H9 (cell line): ENCODE data around the gene KLK15. TPM values are rescaled to one million over a fixed set of nuclear protein-coding genes. Genes with fewer than 3 reads are reported as not detected.

Source experiments
- DNase-seq: peaks from one replicate; pipeline ENCODE4 v3.0.0-alpha.2; 2017
- H2AFZ ChIP-seq: one replicate; pipeline ENCODE4 v1.6.1; 2013; ENCODE audit warnings: mild to moderate bottlenecking, low read length, control low read depth, moderate library complexity
- H2AK5ac ChIP-seq: 2 replicates; pipeline ENCODE4 v1.6.1; 2013; ENCODE audit warnings: low read length, control low read depth, mixed read lengths; ENCODE audit not compliant: insufficient read length
- H2BK120ac ChIP-seq: one replicate; pipeline ENCODE4 v1.6.1; 2013; ENCODE audit warnings: low read depth, mild to moderate bottlenecking, low read length, control low read depth, inconsistent platforms; ENCODE audit not compliant: poor library complexity, severe bottlenecking
- H2BK12ac ChIP-seq: 2 replicates; pipeline ENCODE4 v1.6.1; 2013; ENCODE audit warnings: low read length, control low read depth, mixed read lengths, low read depth; ENCODE audit not compliant: insufficient read length
- H2BK15ac ChIP-seq: 2 replicates; pipeline ENCODE4 v1.6.1; 2013; ENCODE audit warnings: low read depth, low read length, control low read depth
- H2BK20ac ChIP-seq: one replicate; pipeline ENCODE4 v1.6.1; 2013; ENCODE audit warnings: low read depth, mild to moderate bottlenecking, low read length, control low read depth, inconsistent platforms; ENCODE audit not compliant: poor library complexity, severe bottlenecking
- H2BK5ac ChIP-seq: 2 replicates; pipeline ENCODE4 v1.6.1; 2013; ENCODE audit warnings: low read length, control low read depth, mixed read lengths; ENCODE audit not compliant: insufficient read length
- H3K14ac ChIP-seq: 2 replicates; pipeline ENCODE4 v1.6.1; 2013; ENCODE audit warnings: low read length, control low read depth; ENCODE audit not compliant: insufficient read depth
- H3K18ac ChIP-seq: 2 replicates; pipeline ENCODE4 v1.6.1; 2013; ENCODE audit warnings: low read depth, mild to moderate bottlenecking, mixed read lengths, low read length, control low read depth; ENCODE audit not compliant: insufficient read length
- H3K23ac ChIP-seq: 2 replicates; pipeline ENCODE4 v1.6.1; 2013; ENCODE audit warnings: low read length, control low read depth, mixed read lengths, low read depth; ENCODE audit not compliant: insufficient read length
- H3K23me2 ChIP-seq: 2 replicates; pipeline ENCODE4 v1.6.1; 2013; ENCODE audit warnings: low read depth, mild to moderate bottlenecking, mixed read lengths, low read length, control low read depth; ENCODE audit not compliant: insufficient read length, poor library complexity, severe bottlenecking
- H3K27ac ChIP-seq: 2 replicates; pipeline ENCODE4 v1.5.1; 2013; ENCODE audit warnings: low read length, control low read depth, mixed read lengths, low read depth; ENCODE audit not compliant: insufficient read length
- H3K27me3 ChIP-seq: 2 replicates; pipeline ENCODE4 v1.6.1; 2013; ENCODE audit warnings: low read length, control low read depth, inconsistent platforms; ENCODE audit not compliant: insufficient read depth
- H3K4ac ChIP-seq: 2 replicates; pipeline ENCODE4 v1.6.1; 2013; ENCODE audit warnings: low read depth, mild to moderate bottlenecking, control low read depth, inconsistent platforms, low read length, moderate library complexity
- H3K4me1 ChIP-seq: 2 replicates; pipeline ENCODE4 v1.6.1; 2013; ENCODE audit warnings: low read length, control low read depth, inconsistent platforms; ENCODE audit not compliant: insufficient read depth
- H3K4me2 ChIP-seq: 2 replicates; pipeline ENCODE4 v1.6.1; 2013; ENCODE audit warnings: low read length, control low read depth, mixed read lengths; ENCODE audit not compliant: insufficient read length, insufficient read depth
- H3K56ac ChIP-seq: 2 replicates; pipeline ENCODE4 v1.6.1; 2013; ENCODE audit warnings: low read depth, mild to moderate bottlenecking, mixed read lengths, low read length, control low read depth; ENCODE audit not compliant: insufficient read length
- H3K79me1 ChIP-seq: 2 replicates; pipeline ENCODE4 v1.6.1; 2013; ENCODE audit warnings: low read depth, mild to moderate bottlenecking, moderate library complexity, low read length, control low read depth, inconsistent platforms; ENCODE audit not compliant: insufficient read depth, poor library complexity, severe bottlenecking
- H3K79me2 ChIP-seq: 2 replicates; pipeline ENCODE4 v1.6.1; 2013; ENCODE audit warnings: low read length, control low read depth, inconsistent platforms; ENCODE audit not compliant: insufficient read depth
- H3K9ac ChIP-seq: 2 replicates; pipeline ENCODE4 v1.6.1; 2013; ENCODE audit warnings: low read length, control low read depth, mixed read lengths; ENCODE audit not compliant: insufficient read length; ENCODE audit errors: extremely low read depth
- H3K9me3 ChIP-seq: one replicate; pipeline ENCODE4 v1.6.1; 2013; ENCODE audit warnings: low read depth, low read length, inconsistent platforms; ENCODE audit not compliant: control insufficient read depth
- H3T11ph ChIP-seq: one replicate; pipeline ENCODE4 v1.6.1; 2013; ENCODE audit warnings: mild to moderate bottlenecking, low read length, control low read depth, inconsistent platforms
- H4K20me1 ChIP-seq: one replicate; pipeline ENCODE4 v1.6.1; 2013; ENCODE audit not compliant: control insufficient read depth, insufficient read length, insufficient read depth
- H4K5ac ChIP-seq: 2 replicates; pipeline ENCODE4 v1.6.1; 2013; ENCODE audit warnings: low read depth, mild to moderate bottlenecking, mixed read lengths, low read length, control low read depth; ENCODE audit not compliant: insufficient read length
- H4K8ac ChIP-seq: replicated peaks from 2 replicates; pipeline ENCODE4 v1.6.1; 2013; ENCODE audit warnings: low read length, control low read depth, mixed read lengths, low read depth; ENCODE audit not compliant: insufficient read length
- H4K91ac ChIP-seq: 2 replicates; pipeline ENCODE4 v1.6.1; 2013; ENCODE audit warnings: low read depth, mild to moderate bottlenecking, moderate library complexity, mixed read lengths, low read length, control low read depth; ENCODE audit not compliant: insufficient read length
- H3K27ac Mint-ChIP-seq, 3 experiments: 2 replicates in 2 of 3; 3 replicates in 1 of 3; pipeline ENCODE4 v1.8.0; 2020 to 2021; ENCODE audit warnings: mixed read lengths in 3 of 3, mild to moderate bottlenecking in 1 of 3, moderate library complexity in 1 of 3
- H3K27me3 Mint-ChIP-seq: 2 replicates; pipeline ENCODE4 v1.8.0; 2021; ENCODE audit warnings: low read depth, mild to moderate bottlenecking, moderate library complexity, mixed read lengths
- H3K36me3 Mint-ChIP-seq, 3 experiments: 2 replicates in 2 of 3; 3 replicates in 1 of 3; pipeline ENCODE4 v1.8.0; 2020 to 2021; ENCODE audit warnings: low read depth in 3 of 3, mixed read lengths in 3 of 3; ENCODE audit not compliant: insufficient read depth in 1 of 3
- H3K4me1 Mint-ChIP-seq, 2 experiments: 2 replicates each; pipeline ENCODE4 v1.8.0; 2020; ENCODE audit warnings: mixed read lengths in 2 of 2
- H3K4me3 Mint-ChIP-seq, 2 experiments: 2 replicates in 1 of 2; 3 replicates in 1 of 2; pipeline ENCODE4 v1.8.0; 2020 to 2021; ENCODE audit warnings: mild to moderate bottlenecking in 2 of 2, mixed read lengths in 2 of 2, moderate library complexity in 1 of 2
- H3K9me3 Mint-ChIP-seq, 2 experiments: 2 replicates in 1 of 2; 3 replicates in 1 of 2; pipeline ENCODE4 v1.8.0; 2020; ENCODE audit warnings: mild to moderate bottlenecking in 2 of 2, mixed read lengths in 2 of 2, moderate library complexity in 1 of 2
- WGBS: extraction: QIAGEN DNeasy Blood & Tissue Kit; methylation state at CpG from one replicate; pipeline ENCODE4 v1.1.7; 2013; ENCODE audit warnings: missing lambda C conversion rate, low lambda C conversion rate, mixed read lengths; ENCODE audit not compliant: insufficient read length; ENCODE audit errors: extremely low coverage; 5-methylcytosine and 5-hydroxymethylcytosine counted together
- total RNA-seq: library from RNA; stranded (reverse); gene quantifications from 2 replicates; pipeline ENCODE4 v1.2.1, GENCODE V29; 2021
- TF ChIP-seq, protein P1 (sequence below): fragments of 200-600 bp; sonication (generic); conservative IDR thresholded peaks from 3 replicates; pipeline ENCODE4 v1.8.0; 2021; ENCODE audit warnings: antibody characterized with exemption, mild to moderate bottlenecking

Gene KLK15
- total RNA-seq, 1 experiment from 2014 or later: not detected

DNA sequence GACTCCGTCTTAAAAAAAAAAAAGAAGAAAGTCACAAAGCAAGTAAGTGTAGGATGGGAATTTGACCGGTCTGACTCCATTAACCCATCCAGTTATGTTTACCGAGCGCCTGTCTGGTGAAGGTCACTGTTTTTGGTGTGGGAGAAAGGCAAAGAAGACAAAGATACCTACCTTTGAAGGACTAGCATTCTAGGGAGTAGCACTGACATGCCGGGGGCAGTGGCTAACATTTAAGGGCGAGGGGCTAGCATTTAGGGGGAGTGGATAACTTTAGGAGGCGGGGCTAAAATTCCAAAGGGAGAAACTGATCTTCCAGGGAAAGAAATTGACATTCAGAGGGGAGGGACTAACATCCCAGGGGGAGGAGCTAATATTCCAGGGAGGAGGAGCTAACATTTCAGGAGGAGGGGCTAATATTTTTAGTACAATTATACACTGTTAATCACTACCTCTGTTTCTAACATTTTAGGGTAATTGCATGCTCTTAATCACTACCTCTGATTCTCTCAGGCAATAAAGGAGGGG, 54.4 kb downstream of the KLK15 start:
- DNase-seq: no peak

More for the DNA sequence above, 54.4 kb downstream of the KLK15 start:
- Histone ChIP-seq H3K4me2 (no peak overlapping the region), H3K9me3 (no peaks in the 10 kb centered on the region), H3K4ac (no peak overlapping the region), H2BK20ac (no peak overlapping the region), H3K18ac (no peak overlapping the region), H3K79me2 (no peaks in the 10 kb centered on the region), H2BK12ac (no peak overlapping the region), H3K56ac (no peak overlapping the region), H4K5ac (no peak overlapping the region), H3K27me3 (peaks cover 17% of the 10 kb centered on the region; the same call in 1 of the 2 replicates), H2BK15ac (no peak overlapping the region), H2AFZ (no peak overlapping the region), H4K8ac (no peak overlapping the region), H4K91ac (no peak overlapping the region), H3K23me2 (no peaks in the 10 kb centered on the region), H3K79me1 (no peaks in the 10 kb centered on the region), H3K9ac (no peak overlapping the region), H2AK5ac (no peak overlapping the region), H3K27ac (no peak overlapping the region), H3K4me1 (peaks cover 2% of the 10 kb centered on the region; the same call in 1 of the 2 replicates), H3T11ph (no peak overlapping the region), H4K20me1 (no peaks in the 10 kb centered on the region), H2BK120ac (no peak overlapping the region), H3K14ac (no peak overlapping the region), H2BK5ac (no peak overlapping the region), H3K23ac (no peak overlapping the region)
- Mint-ChIP-seq H3K36me3 (no peaks in the 10 kb centered on the region), H3K4me1 (peaks cover 14 to 33% of the 10 kb centered on the region in 2 experiments), H3K27me3 (peaks cover 100% of the 10 kb centered on the region), H3K27ac (no peak overlapping the region), H3K4me3 (peak overlapping the region in 1 of 2 experiments; percentile 72; a peak in 3 of 5 replicates), H3K9me3 (peaks cover 2 to 7% of the 10 kb centered on the region in 2 experiments; a peak in 3 of 5 replicates)
- TF ChIP-seq, protein P1, sequence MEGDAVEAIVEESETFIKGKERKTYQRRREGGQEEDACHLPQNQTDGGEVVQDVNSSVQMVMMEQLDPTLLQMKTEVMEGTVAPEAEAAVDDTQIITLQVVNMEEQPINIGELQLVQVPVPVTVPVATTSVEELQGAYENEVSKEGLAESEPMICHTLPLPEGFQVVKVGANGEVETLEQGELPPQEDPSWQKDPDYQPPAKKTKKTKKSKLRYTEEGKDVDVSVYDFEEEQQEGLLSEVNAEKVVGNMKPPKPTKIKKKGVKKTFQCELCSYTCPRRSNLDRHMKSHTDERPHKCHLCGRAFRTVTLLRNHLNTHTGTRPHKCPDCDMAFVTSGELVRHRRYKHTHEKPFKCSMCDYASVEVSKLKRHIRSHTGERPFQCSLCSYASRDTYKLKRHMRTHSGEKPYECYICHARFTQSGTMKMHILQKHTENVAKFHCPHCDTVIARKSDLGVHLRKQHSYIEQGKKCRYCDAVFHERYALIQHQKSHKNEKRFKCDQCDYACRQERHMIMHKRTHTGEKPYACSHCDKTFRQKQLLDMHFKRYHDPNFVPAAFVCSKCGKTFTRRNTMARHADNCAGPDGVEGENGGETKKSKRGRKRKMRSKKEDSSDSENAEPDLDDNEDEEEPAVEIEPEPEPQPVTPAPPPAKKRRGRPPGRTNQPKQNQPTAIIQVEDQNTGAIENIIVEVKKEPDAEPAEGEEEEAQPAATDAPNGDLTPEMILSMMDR: no peak
- no CpG with 5 or more reads among the region's 7 CpGs for WGBS
